Measurements from ENCODE around the gene TRIM58.

GRCh38 chr1:247862756-247863155 is 5.8 kb downstream of the TRIM58 start:
- no peak for TF ChIP-seq EZH2 (IDR thresholded peaks at IDR 0.05; ENCODE audit: borderline replicate concordance)
- no peak for TF ChIP-seq CTCF (IDR thresholded peaks at IDR 0.05; ENCODE audit: poor library complexity)
- TF ChIP-seq EZH2phosphoT487 (IDR thresholded peaks at IDR 0.05; ENCODE audit: low read depth, severe bottlenecking, unreplicated experiment): no peak

Measured in hepatocyte (in vitro differentiated cells).